Hepatocyte (in vitro differentiated cells): ENCODE results near the gene FAM131C. TPM values are rescaled to one million over a fixed set of nuclear protein-coding genes. Genes with fewer than 3 reads are reported as not detected.
A peak's percentile ranks its signal among the peaks of the same experiment; 100 is the strongest.

Experiments used
- DNase-seq: peaks from one replicate; pipeline ENCODE4 v3.0.0-alpha.2; 2016; ENCODE audit warnings: low spot score
- H2AFZ ChIP-seq: fragments of 200-600 bp; sonication (generic); 2 replicates; pipeline ENCODE4 v1.6.0; 2016; ENCODE audit warnings: antibody characterized with exemption, mild to moderate bottlenecking
- H3K27ac ChIP-seq: fragments of 200-600 bp; sonication (generic); 2 replicates; pipeline ENCODE4 v1.5.1; 2016; ENCODE audit warnings: mild to moderate bottlenecking
- H3K27me3 ChIP-seq: fragments of 200-600 bp; sonication (generic); 2 replicates; pipeline ENCODE4 v1.6.1; 2016
- H3K36me3 ChIP-seq: fragments of 200-600 bp; sonication (generic); replicated peaks from 2 replicates; pipeline ENCODE4 v1.5.1; 2016; ENCODE audit warnings: low read depth; ENCODE audit not compliant: insufficient read depth
- H3K4me1 ChIP-seq: fragments of 200-600 bp; sonication (generic); 2 replicates; pipeline ENCODE4 v1.5.1; 2016; ENCODE audit warnings: mild to moderate bottlenecking, moderate library complexity; ENCODE audit not compliant: insufficient read depth
- H3K4me2 ChIP-seq: fragments of 200-600 bp; sonication (generic); 2 replicates; pipeline ENCODE4 v1.6.0; 2016
- H3K4me3 ChIP-seq: fragments of 200-600 bp; sonication (generic); 2 replicates; pipeline ENCODE4 v1.5.1; 2016; ENCODE audit warnings: mild to moderate bottlenecking
- H3K79me2 ChIP-seq: fragments of 200-600 bp; sonication (generic); 2 replicates; pipeline ENCODE4 v1.6.0; 2017; ENCODE audit warnings: mild to moderate bottlenecking
- H3K9me2 ChIP-seq: fragments of 200-600 bp; sonication (generic); replicated peaks from 2 replicates; pipeline ENCODE4 v1.6.0; 2017; ENCODE audit warnings: mild to moderate bottlenecking; ENCODE audit not compliant: insufficient read depth
- H3K9me3 ChIP-seq: fragments of 200-600 bp; sonication (generic); 2 replicates; pipeline ENCODE4 v1.5.1; 2016; ENCODE audit warnings: low read depth, mild to moderate bottlenecking
- H4K20me1 ChIP-seq: fragments of 200-600 bp; sonication (generic); 2 replicates; pipeline ENCODE4 v1.6.0; 2016; ENCODE audit warnings: mild to moderate bottlenecking; ENCODE audit not compliant: insufficient read depth, poor library complexity, severe bottlenecking
- EZH2 ChIP-seq: fragments of 200-600 bp; sonication (generic); IDR thresholded peaks from 2 replicates; pipeline ENCODE4 v1.6.1; 2016; ENCODE audit warnings: antibody characterized with exemption, mild to moderate bottlenecking, borderline replicate concordance
- EZH2phosphoT487 ChIP-seq: fragments of 200-600 bp; sonication (generic); IDR thresholded peaks from one replicate; pipeline ENCODE4 v1.6.1; 2018; ENCODE audit warnings: antibody characterized with exemption, mild to moderate bottlenecking, low read depth, moderate library complexity; ENCODE audit not compliant: unreplicated experiment, severe bottlenecking
- WGBS: methylation state at CpG from one replicate; pipeline ENCODE4 v1.1.6; 2016; ENCODE audit warnings: low lambda C conversion rate; ENCODE audit errors: missing lambda C conversion rate; 5-methylcytosine and 5-hydroxymethylcytosine counted together
- polyA plus RNA-seq: library from polyadenylated mRNA; unstranded; fragments of >200 nt; fragmentation: Nextera tagmentation; extraction: Ambion mirVana; gene quantifications from 2 replicates; pipeline ENCODE4 v1.2.1, GENCODE V29; 2016
- total RNA-seq: library from RNA; depleted of rRNA; stranded (reverse); fragments of >200 nt; gene quantifications from 2 replicates; pipeline ENCODE4 v1.2.3, GENCODE V29; 2014
- TF ChIP-seq, protein P1 (sequence below): fragments of 200-600 bp; sonication (generic); IDR thresholded peaks from 2 replicates; pipeline ENCODE4 v1.5.1; 2016; ENCODE audit warnings: antibody characterized with exemption, mild to moderate bottlenecking; ENCODE audit not compliant: poor library complexity

Gene FAM131C
- total and polyA plus RNA-seq, 2 experiments from 2014 or later, result 3.5 to 7.5 TPM

- H3K9me2 ChIP-seq, result no peaks in the 10 kb centered on the region
- no peaks in the 10 kb centered on the region for H3K4me1 ChIP-seq
- no peaks in the 10 kb centered on the region for H3K27me3 ChIP-seq
- TF ChIP-seq EZH2 (no peak), EZH2phosphoT487 (no peak)
- TF ChIP-seq, protein P1, sequence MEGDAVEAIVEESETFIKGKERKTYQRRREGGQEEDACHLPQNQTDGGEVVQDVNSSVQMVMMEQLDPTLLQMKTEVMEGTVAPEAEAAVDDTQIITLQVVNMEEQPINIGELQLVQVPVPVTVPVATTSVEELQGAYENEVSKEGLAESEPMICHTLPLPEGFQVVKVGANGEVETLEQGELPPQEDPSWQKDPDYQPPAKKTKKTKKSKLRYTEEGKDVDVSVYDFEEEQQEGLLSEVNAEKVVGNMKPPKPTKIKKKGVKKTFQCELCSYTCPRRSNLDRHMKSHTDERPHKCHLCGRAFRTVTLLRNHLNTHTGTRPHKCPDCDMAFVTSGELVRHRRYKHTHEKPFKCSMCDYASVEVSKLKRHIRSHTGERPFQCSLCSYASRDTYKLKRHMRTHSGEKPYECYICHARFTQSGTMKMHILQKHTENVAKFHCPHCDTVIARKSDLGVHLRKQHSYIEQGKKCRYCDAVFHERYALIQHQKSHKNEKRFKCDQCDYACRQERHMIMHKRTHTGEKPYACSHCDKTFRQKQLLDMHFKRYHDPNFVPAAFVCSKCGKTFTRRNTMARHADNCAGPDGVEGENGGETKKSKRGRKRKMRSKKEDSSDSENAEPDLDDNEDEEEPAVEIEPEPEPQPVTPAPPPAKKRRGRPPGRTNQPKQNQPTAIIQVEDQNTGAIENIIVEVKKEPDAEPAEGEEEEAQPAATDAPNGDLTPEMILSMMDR, result no peak
- no peak overlapping the region for H3K4me3 ChIP-seq
- H3K9me3 ChIP-seq, result no peaks in the 10 kb centered on the region
- no peaks in the 10 kb centered on the region for H3K79me2 ChIP-seq
- no peak for DNase-seq
- no peaks in the 10 kb centered on the region for H4K20me1 ChIP-seq
- no peaks in the 10 kb centered on the region for H3K36me3 ChIP-seq
- no peak overlapping the region for H2AFZ ChIP-seq
- 100% methylated on average over 2 of the region's 8 CpGs for WGBS
- no peak overlapping the region for H3K4me2 ChIP-seq
- no peak overlapping the region for H3K27ac ChIP-seq
Observed at GRCh38 chr1:16091296-16091695, 17.8 kb upstream of the FAM131C start.

- Histone ChIP-seq H3K79me2 (no peaks in the 10 kb centered on the region), H3K36me3 (no peaks in the 10 kb centered on the region), H3K9me3 (no peaks in the 10 kb centered on the region), H3K27me3 (no peaks in the 10 kb centered on the region), H4K20me1 (no peaks in the 10 kb centered on the region), H3K4me3 (no peak overlapping the region), H3K4me2 (no peak overlapping the region), H2AFZ (no peak overlapping the region), H3K4me1 (no peaks in the 10 kb centered on the region), H3K27ac (no peak overlapping the region), H3K9me2 (no peaks in the 10 kb centered on the region)
- no peak for DNase-seq
- WGBS, result 87% methylated on average over 5 of the region's 5 CpGs
- no peak for TF ChIP-seq EZH2phosphoT487
- TF ChIP-seq, protein P1, result no peak
- TF ChIP-seq EZH2, result no peak
Observed at GRCh38 chr1:16090076-16090826, 16.8 kb upstream of the FAM131C start.

GRCh38 chr1:16088996-16089395, 15.5 kb upstream of the FAM131C start:
- no peak overlapping the region for H3K27ac ChIP-seq
- no peak overlapping the region for H2AFZ ChIP-seq
- TF ChIP-seq, protein P1, result no peak
- TF ChIP-seq EZH2, result no peak
- no peak for TF ChIP-seq EZH2phosphoT487
- H3K79me2 ChIP-seq, result no peaks in the 10 kb centered on the region
- H3K9me3 ChIP-seq, result no peaks in the 10 kb centered on the region
- H3K36me3 ChIP-seq, result no peaks in the 10 kb centered on the region
- peak; percentile 47 for DNase-seq
- no peak overlapping the region for H3K4me2 ChIP-seq
- H4K20me1 ChIP-seq, result no peaks in the 10 kb centered on the region
- no peaks in the 10 kb centered on the region for H3K4me1 ChIP-seq
- no peak overlapping the region for H3K4me3 ChIP-seq
- H3K9me2 ChIP-seq, result no peaks in the 10 kb centered on the region
- WGBS, result 73% methylated on average over 9 of the region's 9 CpGs
- H3K27me3 ChIP-seq, result no peaks in the 10 kb centered on the region
